Spleen (tissue), 7 donors: ENCODE measurements around the gene KRT25.

ENCODE experiments used
- CTCF ChIP-seq, 11 experiments: fragments of 200-600 bp in 7 of 11; fragments of 450-650 bp in 4 of 11; sonication (generic) in 4 of 11; IDR thresholded peaks in 8 of 11; conservative IDR thresholded peaks in 3 of 11; 1 replicate in 7 of 11; 2 replicates in 4 of 11; pipeline versions ENCODE4 v1.4.0 to v1.8.0; 2016 to 2021; ENCODE audit warnings: antibody characterized with exemption in 11 of 11, inconsistent platforms in 4 of 11, mild to moderate bottlenecking in 1 of 11
- POLR2A ChIP-seq, 3 donors: fragments of 450-650 bp; IDR thresholded peaks; one replicate each; pipeline ENCODE4 v1.5.1; 2017; ENCODE audit warnings: antibody characterized with exemption in 3 of 3, mild to moderate bottlenecking in 1 of 3
- POLR2AphosphoS5 ChIP-seq, 3 donors: sonication (generic); formaldehyde crosslinking; IDR thresholded peaks; one replicate each; pipeline ENCODE4 v1.5.1; 2017; ENCODE audit warnings: antibody characterized with exemption in 3 of 3
- donor health status: DM: no; HTN: no; CAD: no; lungs with moderate emphysema.
- donor health status: DM: no; HTN: no; CAD: no.
- donor health status: DM: no; HTN: no; CAD: no.

- TF ChIP-seq CTCF (IDR thresholded peaks at IDR 0.05 in 8 of 11, conservative IDR thresholded peaks at IDR 0.05 in 3 of 11): peak in 7 of 11 experiments; percentile 13 to 50 (median 29)
- no peak for TF ChIP-seq POLR2A (IDR thresholded peaks at IDR 0.05)
- TF ChIP-seq POLR2AphosphoS5 (IDR thresholded peaks at IDR 0.05): no peak
Observed at GRCh38 chr17:40791787-40792436, 36.8 kb upstream of the KRT25 start.
